K562 (cell line): ENCODE results near the gene SCNN1A. TPM values are rescaled to one million over a fixed set of nuclear protein-coding genes. Genes with fewer than 3 reads are reported as not detected.

Experiments
- ARID3B ChIP-seq: fragments of 250-450 bp; sonication (Bioruptor Pico); IDR thresholded peaks from 2 replicates; pipeline ENCODE4 v1.4.0; 2020; ENCODE audit warnings: borderline replicate concordance
- BRCA1 ChIP-seq, 2 experiments: fragments of 450-650 bp in 1 of 2; sonication (generic) in 1 of 2; formaldehyde crosslinking in 1 of 2; IDR thresholded peaks; 2 replicates each; pipeline versions ENCODE4 v1.5.0 to v1.6.1; 2017 to 2020; ENCODE audit warnings: mild to moderate bottlenecking in 1 of 2, missing genetic modification reagents in 1 of 2
- DLX4 ChIP-seq: fragments of 250-450 bp; sonication (Bioruptor Pico); IDR thresholded peaks from 2 replicates; pipeline ENCODE4 v1.6.1; 2021; ENCODE audit warnings: mild to moderate bottlenecking
- E2F1 ChIP-seq: sonication (generic); formaldehyde crosslinking; IDR thresholded peaks from 2 replicates; pipeline ENCODE4 v1.8.1; 2023; ENCODE audit warnings: mild to moderate bottlenecking, missing genetic modification reagents, moderate library complexity
- GATAD2A ChIP-seq: fragments of 450-650 bp; IDR thresholded peaks from 2 replicates; pipeline ENCODE4 v1.6.1; 2017
- GTF2B ChIP-seq: IDR thresholded peaks from 2 replicates; pipeline ENCODE4 v1.6.1; 2011; ENCODE audit not compliant: insufficient read length; ENCODE audit errors: extremely low read depth
- HMGN3 ChIP-seq: IDR thresholded peaks from 2 replicates; pipeline ENCODE4 v1.6.1; 2011; ENCODE audit warnings: borderline replicate concordance, low read depth, mild to moderate bottlenecking, mixed read lengths, low read length; ENCODE audit not compliant: insufficient read length; ENCODE audit errors: extremely low read depth
- KLF6 ChIP-seq: fragments of 250-450 bp; sonication (Bioruptor Pico); IDR thresholded peaks from 2 replicates; pipeline ENCODE4 v1.4.0; 2020; ENCODE audit warnings: mild to moderate bottlenecking, moderate library complexity, borderline replicate concordance
- NFYB ChIP-seq: IDR thresholded peaks from 2 replicates; pipeline ENCODE4 v1.6.1; 2011; ENCODE audit warnings: mild to moderate bottlenecking, moderate library complexity; ENCODE audit not compliant: insufficient read length; ENCODE audit errors: extremely low read depth
- NUFIP1 ChIP-seq: fragments of 450-650 bp; IDR thresholded peaks from 2 replicates; pipeline ENCODE4 v1.6.1; 2018; ENCODE audit not compliant: partially characterized antibody
- POLR2A ChIP-seq: fragments of 450-650 bp; conservative IDR thresholded peaks from 2 replicates; pipeline ENCODE4 v1.6.1; 2016
- POLR2AphosphoS2 ChIP-seq: IDR thresholded peaks from 2 replicates; pipeline ENCODE4 v1.6.1; 2012; ENCODE audit warnings: low read length, improper control_type of control experiment
- TAF9B ChIP-seq: fragments of 450-650 bp; IDR thresholded peaks from 2 replicates; pipeline ENCODE4 v1.6.1; 2018; ENCODE audit warnings: mild to moderate bottlenecking; ENCODE audit not compliant: partially characterized antibody
- USF2 ChIP-seq: sonication (generic); formaldehyde crosslinking; IDR thresholded peaks from 2 replicates; pipeline ENCODE4 v1.5.0; 2020; ENCODE audit warnings: missing genetic modification reagents
- ZBED1 ChIP-seq: IDR thresholded peaks from 2 replicates; pipeline ENCODE4 v1.6.1; 2014
- ZSCAN32 ChIP-seq: fragments of 450-650 bp; formaldehyde crosslinking; IDR thresholded peaks from 2 replicates; pipeline ENCODE4 v1.4.0; 2020; ENCODE audit warnings: mild to moderate bottlenecking, moderate library complexity
- polyA plus RNA-seq, 8 experiments: library from polyadenylated mRNA; depleted of rRNA in 4 of 8; stranded (reverse) in 5 of 8; unstranded in 3 of 8; fragments of >200 nt; fragmentation: Nextera tagmentation in 2 of 8; fragmentation: Illumina TruSeq in 1 of 8; extraction: Ambion mirVana in 2 of 8; extraction: Trizol in 1 of 8; gene quantifications; 2 replicates each; pipeline versions ENCODE4 v1.2.1 to v1.2.3, GENCODE V29; 2011 to 2014; ENCODE audit warnings: inconsistent platforms in 1 of 8, missing spikeins in 1 of 8
- total RNA-seq, 7 experiments: library from RNA; depleted of rRNA in 6 of 7; stranded (reverse); fragments of >200 nt in 6 of 7; fragmentation: Illumina TruSeq in 2 of 7; extraction: Trizol in 2 of 7; gene quantifications; 2 replicates each; pipeline versions ENCODE4 v1.2.1 to v1.2.3, GENCODE V29; 2011 to 2021; ENCODE audit warnings: low replicate concordance in 1 of 7

Gene SCNN1A
- total and polyA plus RNA-seq, 9 of the 15 experiments (the other 6 are each of a cell fraction or from before 2014, with no cell fraction given): 0.15 to 0.49 (median 0.32) TPM; not detected in 5

- TF ChIP-seq E2F1 (no peak), ARID3B (CRISPR knock-in tag) (no peak), ZSCAN32 (CRISPR knock-in tag) (no peak), NUFIP1 (no peak), NFYB (no peak), HMGN3 (peak; percentile 87), TAF9B (peak; percentile 61), GATAD2A (no peak), POLR2A (no peak), ZBED1 (no peak), DLX4 (CRISPR knock-in tag) (no peak), POLR2AphosphoS2 (no peak), BRCA1 (IDR thresholded peaks at IDR 0.05) (no peak), BRCA1 (CRISPR knock-in tag; IDR thresholded peaks at IDR 0.05) (no peak), USF2 (CRISPR knock-in tag) (no peak), GTF2B (no peak), KLF6 (CRISPR knock-in tag) (no peak)
Measured at GRCh38 chr12:6345319-6346091, 29.9 kb downstream of the SCNN1A start (continued).
